CD4-positive, alpha-beta T cell (primary cell): ENCODE results near the gene ME1. TPM values are rescaled to one million over a fixed set of nuclear protein-coding genes. Genes with fewer than 3 reads are reported as not detected.
A peak's percentile ranks its signal among the peaks of the same experiment; 100 is the strongest.
"Not testable (repeated sequence)": the region's sequence is repeated elsewhere in the genome, so short reads cannot be mapped to it uniquely, and the experiment has no call there.

Experiments
- ATAC-seq: fragments of 200-7000 bp; cut with Tn5 transposase; one replicate; pipeline ENCODE4 v1.10.0; 2022; ENCODE audit warnings: mild to moderate bottlenecking; ENCODE audit not compliant: poor library complexity
- CTCF ChIA-PET: fragments of 350-600 bp; sonication (Branson Sonifier 250); formaldehyde crosslinking; loops from one replicate; lab custom pipeline; 2021; ENCODE audit warnings: antibody characterized with exemption, inconsistent platforms; lab: Charles Lee
- POLR2A ChIA-PET: fragments of 350-600 bp; sonication (Branson Sonifier 250); formaldehyde crosslinking; loops from one replicate; lab custom pipeline; 2021; ENCODE audit warnings: antibody characterized with exemption, inconsistent platforms; lab: Charles Lee
- DNase-seq, 14 experiments: peaks; one replicate each; pipeline ENCODE4 v3.0.0-alpha.2; 2013 to 2020; ENCODE audit warnings: mixed read lengths in 2 of 14
- H3K27ac ChIP-seq, 2 donors: one replicate each; pipeline versions ENCODE4 v1.5.1 to v1.7.0; 2013; ENCODE audit warnings: low read length in 2 of 2, low read depth in 1 of 2, mild to moderate bottlenecking in 1 of 2
- H3K27me3 ChIP-seq, 2 experiments: 1 replicate in 1 of 2; 2 replicates in 1 of 2; pipeline versions ENCODE4 v1.6.1 to v1.7.0; 2013; ENCODE audit warnings: low read length in 2 of 2, control low read depth in 1 of 2, mild to moderate bottlenecking in 1 of 2, moderate library complexity in 1 of 2; ENCODE audit not compliant: insufficient read depth in 2 of 2, control insufficient read depth in 1 of 2
- H3K36me3 ChIP-seq: one replicate; pipeline ENCODE4 v1.6.1; 2013; ENCODE audit warnings: low read length, control low read depth; ENCODE audit not compliant: insufficient read depth
- H3K4me1 ChIP-seq: one replicate; pipeline ENCODE4 v1.6.1; 2013; ENCODE audit warnings: low read length, control low read depth; ENCODE audit not compliant: insufficient read depth
- H3K4me3 ChIP-seq: one replicate; pipeline ENCODE4 v1.5.1; 2013; ENCODE audit warnings: mild to moderate bottlenecking, low read length, moderate library complexity
- H3K9me3 ChIP-seq, 2 experiments: 1 replicate in 1 of 2; 2 replicates in 1 of 2; pipeline versions ENCODE4 v1.6.1 to v1.7.0; 2013; ENCODE audit warnings: low read length in 2 of 2, mild to moderate bottlenecking in 2 of 2, control low read depth in 1 of 2, moderate library complexity in 1 of 2; ENCODE audit not compliant: control insufficient read depth in 1 of 2, insufficient read depth in 1 of 2
- H3K27ac Mint-ChIP-seq: one replicate; pipeline ENCODE4 v1.8.0; 2020; ENCODE audit warnings: mixed read lengths
- H3K27me3 Mint-ChIP-seq: one replicate; pipeline ENCODE4 v1.8.0; 2021; ENCODE audit warnings: mixed read lengths
- H3K36me3 Mint-ChIP-seq: one replicate; pipeline ENCODE4 v1.8.0; 2021; ENCODE audit warnings: low read depth, mixed read lengths
- H3K4me1 Mint-ChIP-seq: one replicate; pipeline ENCODE4 v1.8.0; 2021; ENCODE audit warnings: low read depth, mixed read lengths
- H3K4me3 Mint-ChIP-seq: one replicate; pipeline ENCODE4 v1.8.0; 2020; ENCODE audit warnings: mild to moderate bottlenecking, mixed read lengths
- H3K9me3 Mint-ChIP-seq: one replicate; pipeline ENCODE4 v1.8.0; 2020; ENCODE audit warnings: mixed read lengths
- intact Hi-C, 2 experiments: fragments of 100-400 bp; cut with DNase I in 1 of 2; cut with micrococcal nuclease in 1 of 2; formaldehyde crosslinking; loops; one replicate each; pipeline versions ENCODE4 v1.15.1 to v1.9.0; 2023 to 2025; cut with DNase I, micrococcal nuclease
- total RNA-seq, 174 experiments: library from RNA in 2 of 174; stranded (reverse) in 2 of 174; gene quantifications; one replicate each; pipeline ENCODE4 v1.2.3 and lab custom pipeline; 2021 to 2026
- TF ChIP-seq, protein P1 (sequence below): fragments of 200-600 bp; IDR thresholded peaks from one replicate; pipeline ENCODE4 v1.8.0; 2022; ENCODE audit warnings: antibody characterized with exemption, mild to moderate bottlenecking

Gene ME1
- total RNA-seq, 2 experiments from 2014 or later: not detected

DNA sequence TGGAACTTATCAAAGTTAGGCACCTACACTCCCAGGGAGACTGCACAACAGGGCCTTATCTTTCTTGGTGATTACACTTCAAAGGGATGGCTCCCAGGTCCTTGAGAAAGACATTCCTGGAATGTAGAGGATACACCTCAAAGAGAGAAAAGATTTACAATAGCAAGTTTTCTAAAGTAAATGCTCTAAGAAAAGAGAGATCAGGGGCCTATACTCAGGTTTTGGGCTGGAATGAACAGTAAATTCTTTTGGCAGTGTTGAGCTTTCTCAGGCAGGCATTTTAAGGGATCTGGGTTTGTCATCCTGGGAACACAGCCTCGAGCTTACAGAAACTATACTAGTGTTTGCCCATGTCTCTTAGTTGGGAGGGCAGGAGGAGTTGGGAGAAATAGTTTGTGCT, 31.7 kb upstream of the ME1 start:
- no peaks in the 10 kb centered on the region for H3K9me3 ChIP-seq
- ChIA-PET CTCF (no interaction called here), POLR2A (no interaction called here)
- H3K36me3 ChIP-seq: no peaks in the 10 kb centered on the region
- no peaks in the 10 kb centered on the region for H3K4me1 ChIP-seq
- Mint-ChIP-seq H3K4me3 (no peak overlapping the region), H3K9me3 (no peaks in the 10 kb centered on the region), H3K27me3 (no peaks in the 10 kb centered on the region), H3K27ac (no peak overlapping the region), H3K4me1 (no peaks in the 10 kb centered on the region), H3K36me3 (no peaks in the 10 kb centered on the region)
- H3K27me3 ChIP-seq: no peaks in the 10 kb centered on the region
- TF ChIP-seq, protein P1, sequence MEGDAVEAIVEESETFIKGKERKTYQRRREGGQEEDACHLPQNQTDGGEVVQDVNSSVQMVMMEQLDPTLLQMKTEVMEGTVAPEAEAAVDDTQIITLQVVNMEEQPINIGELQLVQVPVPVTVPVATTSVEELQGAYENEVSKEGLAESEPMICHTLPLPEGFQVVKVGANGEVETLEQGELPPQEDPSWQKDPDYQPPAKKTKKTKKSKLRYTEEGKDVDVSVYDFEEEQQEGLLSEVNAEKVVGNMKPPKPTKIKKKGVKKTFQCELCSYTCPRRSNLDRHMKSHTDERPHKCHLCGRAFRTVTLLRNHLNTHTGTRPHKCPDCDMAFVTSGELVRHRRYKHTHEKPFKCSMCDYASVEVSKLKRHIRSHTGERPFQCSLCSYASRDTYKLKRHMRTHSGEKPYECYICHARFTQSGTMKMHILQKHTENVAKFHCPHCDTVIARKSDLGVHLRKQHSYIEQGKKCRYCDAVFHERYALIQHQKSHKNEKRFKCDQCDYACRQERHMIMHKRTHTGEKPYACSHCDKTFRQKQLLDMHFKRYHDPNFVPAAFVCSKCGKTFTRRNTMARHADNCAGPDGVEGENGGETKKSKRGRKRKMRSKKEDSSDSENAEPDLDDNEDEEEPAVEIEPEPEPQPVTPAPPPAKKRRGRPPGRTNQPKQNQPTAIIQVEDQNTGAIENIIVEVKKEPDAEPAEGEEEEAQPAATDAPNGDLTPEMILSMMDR: no peak
- H3K4me3 ChIP-seq: no peak overlapping the region
- no peak overlapping the region for H3K27ac ChIP-seq
- DNase-seq (no peak), ATAC-seq (no peak)
- intact Hi-C loops: no loop called here

DNA sequence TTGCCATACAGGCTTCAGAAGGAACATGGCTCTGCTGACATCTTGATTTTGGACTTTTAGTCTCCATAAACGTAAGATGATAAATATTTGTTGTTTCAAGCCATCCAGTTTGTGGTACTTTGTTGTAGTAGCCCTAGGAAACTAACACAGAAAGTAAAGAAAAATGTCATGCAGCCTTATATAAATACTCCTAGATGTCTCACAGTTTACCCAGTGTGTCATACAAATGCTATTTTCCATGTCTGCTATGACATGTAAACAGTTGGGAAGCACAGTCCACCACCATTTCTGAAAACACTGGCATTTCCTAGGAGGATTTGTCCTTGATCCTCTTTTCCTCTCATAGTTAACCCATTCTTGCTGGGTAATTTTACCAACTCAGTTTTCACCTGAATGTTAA, 30.6 kb upstream of the ME1 start:
- no peaks in the 10 kb centered on the region for H3K27me3 ChIP-seq
- no peak overlapping the region for H3K4me3 ChIP-seq
- TF ChIP-seq, protein P1: no peak
- POLR2A ChIA-PET: no interaction called here
- no peak for ATAC-seq
- H3K36me3 ChIP-seq: no peaks in the 10 kb centered on the region
- Mint-ChIP-seq H3K36me3 (no peaks in the 10 kb centered on the region), H3K9me3 (no peaks in the 10 kb centered on the region), H3K4me3 (no peak overlapping the region), H3K27ac (no peak overlapping the region), H3K4me1 (no peaks in the 10 kb centered on the region), H3K27me3 (no peaks in the 10 kb centered on the region)
- DNase-seq: no peak
- H3K9me3 ChIP-seq: no peaks in the 10 kb centered on the region
- intact Hi-C loops: no loop called here
- no peak overlapping the region for H3K27ac ChIP-seq
- CTCF ChIA-PET: no interaction called here
- H3K4me1 ChIP-seq: no peaks in the 10 kb centered on the region

DNA sequence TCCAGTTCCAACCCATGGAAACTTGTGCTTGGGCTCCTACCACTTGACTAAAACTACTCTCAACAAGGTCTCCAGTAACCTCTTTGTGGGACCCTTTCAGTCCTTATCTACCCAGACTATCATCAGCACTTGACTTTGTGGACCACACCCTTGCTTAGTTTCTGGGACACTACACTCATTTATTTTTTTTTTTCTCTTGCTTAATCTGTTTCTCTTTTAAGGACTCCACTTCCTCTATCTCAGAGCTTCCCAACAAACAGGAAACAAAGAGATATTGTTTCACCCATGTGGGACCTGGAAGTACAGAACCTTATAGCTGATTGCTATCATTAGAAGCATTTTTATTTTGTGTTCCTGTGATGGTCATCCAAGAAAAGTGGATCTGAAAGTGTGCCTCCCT, 28.8 kb upstream of the ME1 start:
- Histone ChIP-seq H3K9me3 (no peaks in the 10 kb centered on the region), H3K36me3 (no peaks in the 10 kb centered on the region), H3K27me3 (no peaks in the 10 kb centered on the region), H3K4me1 (no peaks in the 10 kb centered on the region), H3K27ac (no peak overlapping the region), H3K4me3 (no peak overlapping the region)
- Mint-ChIP-seq H3K27ac (no peak overlapping the region), H3K9me3 (no peaks in the 10 kb centered on the region), H3K27me3 (no peaks in the 10 kb centered on the region), H3K4me3 (no peak overlapping the region), H3K36me3 (no peaks in the 10 kb centered on the region), H3K4me1 (no peaks in the 10 kb centered on the region)
- TF ChIP-seq, protein P1: no peak
- ChIA-PET POLR2A (no interaction called here), CTCF (no interaction called here)
- ATAC-seq (no peak), DNase-seq (peak in 1 of 14 experiments; percentile 3)
- intact Hi-C loops: no loop called here

DNA sequence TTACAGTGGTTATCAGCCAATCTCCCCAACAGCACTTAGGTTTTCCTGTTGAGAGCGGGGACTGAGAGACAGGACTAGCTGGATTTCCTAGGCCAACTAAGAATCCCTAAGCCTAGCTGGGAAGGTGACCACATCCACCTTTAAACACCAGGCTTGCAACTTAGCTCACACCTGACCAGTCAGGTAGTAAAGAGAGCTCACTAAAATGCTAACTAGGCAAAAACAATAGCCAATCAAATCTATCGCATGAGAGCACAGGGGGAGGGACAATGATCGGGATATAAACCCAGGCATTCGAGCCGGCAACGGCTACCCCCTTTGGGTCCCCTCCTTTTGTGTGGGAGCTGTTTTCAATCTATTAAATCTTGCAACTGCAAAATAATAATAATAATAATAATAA, 19.2 kb upstream of the ME1 start:
- H3K27me3 ChIP-seq, H3K9me3 Mint-ChIP-seq, H3K36me3 ChIP-seq, H3K4me1 Mint-ChIP-seq, H3K27ac Mint-ChIP-seq, CTCF ChIA-PET, H3K4me3 Mint-ChIP-seq, H3K4me3 ChIP-seq, H3K27ac ChIP-seq, H3K27me3 Mint-ChIP-seq, POLR2A ChIA-PET, H3K9me3 ChIP-seq, H3K4me1 ChIP-seq, intact Hi-C loops, ATAC-seq, H3K36me3 Mint-ChIP-seq, DNase-seq: not testable (repeated sequence)

DNA sequence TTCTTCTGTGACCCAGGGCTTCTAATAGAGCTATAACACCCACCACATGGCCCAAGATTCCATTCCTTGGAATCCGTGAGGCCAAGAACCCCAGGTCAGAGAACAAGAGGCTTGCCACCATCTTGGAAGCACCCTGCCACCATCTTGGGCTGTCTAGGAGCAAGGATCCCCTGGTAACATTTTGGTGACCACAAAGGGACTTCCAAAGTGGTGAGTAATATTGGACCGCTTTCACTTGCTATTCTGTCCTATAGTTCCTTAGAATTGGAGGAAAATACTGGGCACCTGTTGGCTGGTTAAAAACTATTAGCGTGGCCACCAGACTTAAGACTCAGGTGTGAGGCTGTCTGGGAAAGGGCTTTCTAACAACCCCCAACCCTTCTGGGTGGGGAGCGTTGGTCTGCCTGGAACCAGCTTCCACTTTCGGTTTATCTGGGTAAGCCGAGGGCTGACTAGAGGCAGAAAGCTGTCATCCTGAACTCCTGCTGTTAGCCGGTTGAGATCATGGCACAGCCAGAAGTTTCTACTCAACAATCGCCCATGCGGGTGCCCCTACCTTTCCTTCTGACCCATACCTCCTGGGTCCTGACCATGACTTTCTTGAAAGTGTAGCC, 13.3 kb upstream of the ME1 start:
- POLR2A ChIA-PET, H3K27me3 ChIP-seq, H3K4me3 ChIP-seq, ATAC-seq, H3K36me3 ChIP-seq, H3K27ac ChIP-seq, H3K36me3 Mint-ChIP-seq, H3K4me3 Mint-ChIP-seq, H3K9me3 ChIP-seq, H3K9me3 Mint-ChIP-seq, H3K4me1 Mint-ChIP-seq, H3K4me1 ChIP-seq, CTCF ChIA-PET, H3K27me3 Mint-ChIP-seq, intact Hi-C loops, H3K27ac Mint-ChIP-seq: not testable (repeated sequence)
- peak in 1 of 14 experiments; percentile 10 for DNase-seq
